Measurements from ENCODE around the gene PRR29. TPM values are rescaled to one million over a fixed set of nuclear protein-coding genes. Genes with fewer than 3 reads are reported as not detected.

The PRR29 gene
- total RNA-seq, 4 donors from 2014 or later = 0.20 to 1.3 (median 0.63) TPM; not detected in 1

DNA sequence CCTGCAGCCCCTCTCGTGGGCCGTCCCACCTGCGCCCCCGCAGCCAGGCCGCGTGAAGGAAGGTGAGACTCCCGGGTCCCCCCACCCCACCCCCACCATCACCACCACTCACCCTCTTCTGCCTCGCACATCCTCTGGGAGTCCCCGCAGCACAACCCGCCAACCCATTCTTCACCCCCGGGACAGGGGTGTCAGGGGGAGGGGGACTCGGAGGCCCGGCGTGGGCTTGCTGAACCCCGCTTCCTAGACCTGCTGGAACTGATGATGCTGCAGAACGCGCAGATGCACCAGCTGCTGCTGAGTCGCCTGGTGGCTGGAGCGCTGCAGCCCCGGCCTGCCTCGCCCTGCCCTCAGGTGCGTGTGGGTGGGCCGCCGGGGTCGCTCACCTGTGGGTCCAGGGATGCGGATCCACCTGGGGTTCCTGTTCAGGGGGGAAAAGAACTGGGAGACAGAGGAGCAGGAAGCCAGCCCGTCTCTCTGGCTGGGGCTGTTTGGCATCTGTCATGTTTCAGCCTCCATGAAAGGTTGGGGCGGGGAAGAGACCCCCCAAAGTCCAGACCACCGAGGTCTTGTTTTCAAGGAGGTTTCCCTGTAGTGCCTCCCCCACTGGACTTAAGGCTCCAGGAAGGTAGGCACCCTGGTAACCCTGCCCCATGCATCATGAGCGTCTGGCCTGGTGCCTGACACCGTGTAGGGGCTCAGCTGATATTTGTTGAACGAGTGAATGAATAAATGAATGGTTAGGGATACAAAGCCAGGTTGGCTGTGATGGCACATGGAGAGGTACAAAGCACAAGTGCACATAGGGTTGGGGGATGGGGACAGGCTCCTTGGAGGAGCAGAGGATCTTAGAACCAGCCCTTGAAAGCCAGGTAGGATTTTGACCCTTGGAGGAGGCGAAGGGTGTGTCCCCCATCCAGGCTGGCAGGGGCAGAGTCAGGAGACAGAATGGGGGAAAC, 849 bp downstream of the PRR29 start:
- H3K27me3 ChIP-seq = peaks cover 0 to 53% of the 10 kb centered on the region in 2 donors
- H3K4me3 ChIP-seq = peak overlapping the region; percentile 28 to 54 (median 51)
- no peaks in the 10 kb centered on the region for H3K36me3 ChIP-seq
- H3K27ac ChIP-seq = peak overlapping the region in 1 of 4 donors; percentile 33
- TF ChIP-seq, protein P1, sequence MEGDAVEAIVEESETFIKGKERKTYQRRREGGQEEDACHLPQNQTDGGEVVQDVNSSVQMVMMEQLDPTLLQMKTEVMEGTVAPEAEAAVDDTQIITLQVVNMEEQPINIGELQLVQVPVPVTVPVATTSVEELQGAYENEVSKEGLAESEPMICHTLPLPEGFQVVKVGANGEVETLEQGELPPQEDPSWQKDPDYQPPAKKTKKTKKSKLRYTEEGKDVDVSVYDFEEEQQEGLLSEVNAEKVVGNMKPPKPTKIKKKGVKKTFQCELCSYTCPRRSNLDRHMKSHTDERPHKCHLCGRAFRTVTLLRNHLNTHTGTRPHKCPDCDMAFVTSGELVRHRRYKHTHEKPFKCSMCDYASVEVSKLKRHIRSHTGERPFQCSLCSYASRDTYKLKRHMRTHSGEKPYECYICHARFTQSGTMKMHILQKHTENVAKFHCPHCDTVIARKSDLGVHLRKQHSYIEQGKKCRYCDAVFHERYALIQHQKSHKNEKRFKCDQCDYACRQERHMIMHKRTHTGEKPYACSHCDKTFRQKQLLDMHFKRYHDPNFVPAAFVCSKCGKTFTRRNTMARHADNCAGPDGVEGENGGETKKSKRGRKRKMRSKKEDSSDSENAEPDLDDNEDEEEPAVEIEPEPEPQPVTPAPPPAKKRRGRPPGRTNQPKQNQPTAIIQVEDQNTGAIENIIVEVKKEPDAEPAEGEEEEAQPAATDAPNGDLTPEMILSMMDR (IDR thresholded peaks at IDR 0.05) = no peak
- TF ChIP-seq POLR2A (IDR thresholded peaks at IDR 0.05) (no peak), EP300 (IDR thresholded peaks at IDR 0.05) (no peak)
- DNase-seq (ENCODE audit: low spot score in 2 of 2) = no peak
- peaks cover 0 to 19% (median 14%) of the 10 kb centered on the region in 4 donors for H3K4me1 ChIP-seq
- 30 to 47% methylated on average over 18 to 27 of the region's 33 CpGs for WGBS, 2 donors
- H3K9me3 ChIP-seq = no peaks in the 10 kb centered on the region

DNA sequence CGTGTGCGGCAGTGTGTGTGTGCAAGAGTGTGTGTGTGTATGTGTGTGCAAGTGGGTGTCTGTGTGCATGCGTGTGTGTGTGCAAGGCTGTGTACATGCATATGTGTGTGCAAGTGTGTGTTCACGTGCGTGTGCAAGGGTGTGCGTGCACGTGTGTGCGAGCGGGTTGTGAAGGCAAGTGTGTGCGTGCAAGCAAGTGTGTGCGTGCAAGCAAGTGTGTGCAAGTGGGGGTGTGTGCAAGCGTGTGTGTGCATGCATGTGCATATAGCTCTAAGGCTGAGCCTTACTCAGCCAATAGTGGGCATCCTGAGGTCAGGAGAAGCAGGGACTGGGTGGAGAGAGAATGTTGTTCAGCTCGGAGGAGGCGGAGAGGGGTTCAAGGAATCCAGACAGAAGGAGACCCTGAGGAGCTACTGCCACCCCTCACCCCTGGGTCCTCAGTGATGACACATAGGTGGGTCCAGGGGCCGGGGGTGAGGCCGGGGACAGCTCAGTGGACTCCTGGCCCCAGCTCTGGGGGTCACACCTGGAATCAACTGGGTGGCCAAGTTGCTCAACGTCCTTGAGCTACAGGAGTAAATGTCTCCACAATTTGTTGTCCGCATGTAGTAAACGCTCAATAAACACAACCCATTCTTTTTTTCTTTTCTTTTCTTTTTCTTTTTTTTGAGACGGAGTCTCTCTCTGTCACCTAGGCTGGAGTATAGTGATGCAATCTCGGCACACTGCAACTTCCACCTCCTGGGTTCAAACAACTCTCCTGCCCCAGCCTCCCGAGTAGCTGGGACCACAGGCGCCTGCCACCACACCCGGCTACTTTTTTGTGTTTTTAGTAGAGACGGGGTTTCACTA, 1.8 kb downstream of the PRR29 start:
- TF ChIP-seq EP300 (IDR thresholded peaks at IDR 0.05) (no peak), POLR2A (IDR thresholded peaks at IDR 0.05) (no peak)
- TF ChIP-seq, protein P1 (IDR thresholded peaks at IDR 0.05) = no peak
- no peak for DNase-seq (ENCODE audit: low spot score in 2 of 2)
- 82 to 88% methylated on average over 25 of the region's 25 CpGs for WGBS, 2 donors
- peaks cover 0 to 19% (median 14%) of the 10 kb centered on the region in 4 donors for H3K4me1 ChIP-seq
- peaks cover 0 to 53% of the 10 kb centered on the region in 2 donors for H3K27me3 ChIP-seq
- H3K4me3 ChIP-seq = no peak overlapping the region
- no peak overlapping the region for H3K27ac ChIP-seq
- no peaks in the 10 kb centered on the region for H3K36me3 ChIP-seq
- no peaks in the 10 kb centered on the region for H3K9me3 ChIP-seq

DNA sequence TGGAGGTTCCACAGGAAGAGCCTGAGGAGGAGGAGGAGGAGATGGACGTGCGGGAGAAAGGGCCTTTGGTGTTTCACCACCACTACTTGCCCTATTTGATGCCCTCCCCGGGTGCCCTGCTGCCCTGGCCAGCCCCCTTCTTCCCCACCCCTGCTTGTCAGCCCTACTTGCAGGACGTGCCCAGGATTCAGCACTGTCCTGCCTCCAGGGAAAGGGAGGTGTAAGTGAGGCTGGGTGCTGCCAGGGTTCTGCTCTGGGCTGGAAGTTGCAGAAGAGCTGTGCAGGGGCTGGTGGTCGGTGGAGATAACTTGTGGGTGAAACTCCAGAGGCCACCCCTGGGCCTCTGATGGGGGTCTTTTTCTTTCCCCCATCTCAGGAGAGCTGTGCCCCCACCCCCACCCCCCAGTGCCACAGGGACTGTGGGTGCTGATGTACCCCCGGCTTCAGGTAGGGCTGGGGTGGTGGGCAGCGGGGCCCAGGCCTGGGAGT, 3.0 kb downstream of the PRR29 start:
- no peaks in the 10 kb centered on the region for H3K9me3 ChIP-seq
- WGBS, 2 donors = 66 to 81% methylated on average over 5 to 6 of the region's 7 CpGs
- H3K36me3 ChIP-seq = no peaks in the 10 kb centered on the region
- no peak overlapping the region for H3K4me3 ChIP-seq
- no peak for DNase-seq (ENCODE audit: low spot score in 2 of 2)
- TF ChIP-seq EP300 (IDR thresholded peaks at IDR 0.05) (no peak), POLR2A (IDR thresholded peaks at IDR 0.05) (no peak)
- TF ChIP-seq, protein P1 (IDR thresholded peaks at IDR 0.05) = no peak
- H3K4me1 ChIP-seq = peaks cover 0 to 26% (median 14%) of the 10 kb centered on the region in 4 donors
- peaks cover 0 to 53% of the 10 kb centered on the region in 2 donors for H3K27me3 ChIP-seq
- H3K27ac ChIP-seq = peak overlapping the region in 2 of 4 donors; percentile 19 to 22

DNA sequence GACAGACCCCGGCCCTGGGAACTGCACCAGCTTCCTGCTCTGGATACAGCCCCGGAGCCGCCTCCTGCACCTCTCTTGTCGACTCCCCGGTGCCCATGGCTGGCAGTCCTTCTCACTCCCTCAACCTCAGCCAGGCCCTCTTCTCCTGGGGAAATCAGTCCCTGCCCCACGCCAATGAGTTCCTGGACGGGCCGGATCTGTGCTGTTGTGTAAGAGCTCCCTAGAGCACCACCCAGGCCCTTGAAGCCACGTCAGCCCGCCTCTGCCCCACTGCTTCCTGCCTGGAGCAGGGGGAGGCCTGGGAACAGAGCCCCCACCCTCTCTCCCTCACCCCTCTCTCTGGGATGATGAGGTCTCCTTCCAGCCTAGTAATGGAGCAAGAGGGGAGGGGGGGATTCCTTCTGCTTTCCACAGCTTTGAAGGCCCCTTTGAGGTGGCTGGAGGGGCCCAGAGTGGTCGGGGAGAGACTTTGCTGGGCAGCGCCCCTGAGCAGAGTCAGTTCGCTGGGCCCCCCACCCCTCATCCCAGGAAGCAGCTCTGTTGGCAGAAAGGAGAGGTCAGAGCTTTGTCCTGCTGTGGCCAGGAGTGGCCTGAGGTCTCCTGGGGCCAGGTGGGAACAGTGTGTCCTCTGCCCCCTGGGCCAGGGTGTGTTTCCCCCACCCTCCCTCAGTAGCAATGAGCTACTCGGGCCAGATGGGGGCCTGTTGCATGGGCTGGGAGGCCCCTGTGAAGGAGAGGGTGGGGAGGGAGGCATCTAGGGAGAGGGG, 3.8 kb downstream of the PRR29 start:
- peaks cover 0 to 32% (median 14%) of the 10 kb centered on the region in 4 donors for H3K4me1 ChIP-seq
- no peak overlapping the region for H3K4me3 ChIP-seq
- peaks cover 0 to 45% of the 10 kb centered on the region in 2 donors for H3K27me3 ChIP-seq
- no peak for DNase-seq (ENCODE audit: low spot score in 2 of 2)
- TF ChIP-seq POLR2A (IDR thresholded peaks at IDR 0.05) (no peak), EP300 (IDR thresholded peaks at IDR 0.05) (no peak)
- TF ChIP-seq, protein P1 (IDR thresholded peaks at IDR 0.05) = no peak
- no peaks in the 10 kb centered on the region for H3K9me3 ChIP-seq
- H3K36me3 ChIP-seq = no peaks in the 10 kb centered on the region
- 77 to 83% methylated on average over 13 of the region's 14 CpGs for WGBS, 2 donors
- peak overlapping the region in 2 of 4 donors; percentile 1 to 40 for H3K27ac ChIP-seq
